Gastrocnemius medialis (tissue), 4 donors: ENCODE data around the gene STX7. TPM values are rescaled to one million over a fixed set of nuclear protein-coding genes. Genes with fewer than 3 reads are reported as not detected.

ENCODE experiments used
- ATAC-seq, 2 donors: fragments of 150-250 bp; one replicate each; pipeline ENCODE4 v1.9.1; 2016
- DNase-seq, 2 donors: peaks; one replicate each; pipeline ENCODE4 v3.0.0-alpha.2; 2019
- H3K27ac ChIP-seq, 4 donors: fragments of 200-600 bp; sonication (generic); 1 replicate in 1 of 4; 2 replicates in 3 of 4; pipeline ENCODE4 v1.5.1; 2016 to 2018; ENCODE audit warnings: mild to moderate bottlenecking in 2 of 4, moderate library complexity in 1 of 4
- H3K27me3 ChIP-seq, 3 donors: fragments of 200-600 bp; sonication (generic) in 2 of 3; 1 replicate in 1 of 3; 2 replicates in 2 of 3; pipeline versions ENCODE4 v1.5.1 to v1.6.0; 2016 to 2019; ENCODE audit warnings: mild to moderate bottlenecking in 1 of 3, moderate library complexity in 1 of 3
- H3K36me3 ChIP-seq, 2 donors: fragments of 200-600 bp; sonication (generic) in 1 of 2; one replicate each; pipeline ENCODE4 v1.5.1; 2017 to 2018
- H3K4me1 ChIP-seq, 2 donors: fragments of 200-600 bp; sonication (generic) in 1 of 2; one replicate each; pipeline ENCODE4 v1.5.1; 2016 to 2017; ENCODE audit warnings: mild to moderate bottlenecking in 2 of 2
- H3K4me3 ChIP-seq, 4 donors: fragments of 200-600 bp; sonication (generic) in 3 of 4; 1 replicate in 1 of 4; 2 replicates in 3 of 4; pipeline ENCODE4 v1.5.1; 2016 to 2019; ENCODE audit warnings: mild to moderate bottlenecking in 2 of 4
- H3K9me3 ChIP-seq, 3 donors: fragments of 200-600 bp; sonication (generic) in 2 of 3; 1 replicate in 1 of 3; 2 replicates in 2 of 3; pipeline ENCODE4 v1.5.1; 2016 to 2019
- CTCF ChIP-seq, 5 experiments: fragments of 450-650 bp in 3 of 5; fragments of 200-600 bp in 2 of 5; sonication (generic) in 2 of 5; IDR thresholded peaks in 4 of 5; conservative IDR thresholded peaks in 1 of 5; 1 replicate in 4 of 5; 2 replicates in 1 of 5; pipeline ENCODE4 v1.5.1; 2016 to 2019; ENCODE audit warnings: antibody characterized with exemption in 5 of 5, mild to moderate bottlenecking in 3 of 5, moderate library complexity in 3 of 5
- POLR2A ChIP-seq, 2 donors: fragments of 450-650 bp; IDR thresholded peaks; one replicate each; pipeline ENCODE4 v1.6.1; 2017; ENCODE audit warnings: antibody characterized with exemption in 2 of 2, mild to moderate bottlenecking in 2 of 2, moderate library complexity in 2 of 2
- in situ Hi-C, 4 donors: fragments of 200-750 bp; cut with MboI; loops; one replicate each; pipeline versions ENCODE4 v1.15.0 to v1.8.0; 2017; ENCODE audit warnings: low sequenced_read_pairs in 4 of 4
- intact Hi-C: fragments of 100-400 bp; cut with DNase I; formaldehyde crosslinking; loops from one replicate; pipeline ENCODE4 v1.15.1; 2023; ENCODE audit warnings: low total_unique reads
- total RNA-seq, 4 donors: library from RNA; depleted of rRNA; stranded (reverse); fragments of >200 nt; gene quantifications; one replicate each; pipeline versions ENCODE4 v1.1.0 to v1.2.3, GENCODE V29; 2016

The STX7 gene
- total RNA-seq, 4 donors from 2014 or later: 18.2 to 64.3 (median 20.6) TPM

GRCh38 chr6:132414761-132415160, 98.2 kb downstream of the STX7 start:
- no peak for TF ChIP-seq POLR2A (IDR thresholded peaks at IDR 0.05)
- no peak for TF ChIP-seq CTCF (IDR thresholded peaks at IDR 0.05 in 4 of 5, conservative IDR thresholded peaks at IDR 0.05 in 1 of 5)
- Histone ChIP-seq H3K27me3 (peaks cover 0 to 2% (median 0%) of the 10 kb centered on the region in 3 donors), H3K9me3 (no peaks in the 10 kb centered on the region), H3K4me1 (no peaks in the 10 kb centered on the region), H3K4me3 (no peak overlapping the region), H3K36me3 (no peaks in the 10 kb centered on the region), H3K27ac (no peak overlapping the region)
- DNase-seq: no peak
- in situ Hi-C loops: no loop called here
- no peak for ATAC-seq
- intact Hi-C loops: loop anchor here (5.0 kb wide), 1 partner anchor 117 kb away; no protein-coding TSS in a partner anchor

GRCh38 chr6:132414322-132414721, 98.6 kb downstream of the STX7 start:
- Histone ChIP-seq H3K9me3 (no peaks in the 10 kb centered on the region), H3K36me3 (no peaks in the 10 kb centered on the region), H3K4me3 (no peak overlapping the region), H3K4me1 (no peaks in the 10 kb centered on the region), H3K27me3 (peaks cover 0 to 2% (median 0%) of the 10 kb centered on the region in 3 donors), H3K27ac (no peak overlapping the region)
- DNase-seq (no peak), ATAC-seq (no peak)
- in situ Hi-C loops: no loop called here
- TF ChIP-seq POLR2A (IDR thresholded peaks at IDR 0.05) (no peak), CTCF (IDR thresholded peaks at IDR 0.05 in 4 of 5, conservative IDR thresholded peaks at IDR 0.05 in 1 of 5) (no peak)
- intact Hi-C loops: loop anchor here (5.0 kb wide), 1 partner anchor 117 kb away; no protein-coding TSS in a partner anchor

GRCh38 chr6:132413499-132413802, 99.5 kb downstream of the STX7 start:
- Histone ChIP-seq H3K9me3 (no peaks in the 10 kb centered on the region), H3K36me3 (no peaks in the 10 kb centered on the region), H3K4me3 (no peak overlapping the region), H3K27ac (no peak overlapping the region), H3K27me3 (peaks cover 0 to 2% (median 0%) of the 10 kb centered on the region in 3 donors), H3K4me1 (no peaks in the 10 kb centered on the region)
- TF ChIP-seq POLR2A (IDR thresholded peaks at IDR 0.05) (no peak), CTCF (IDR thresholded peaks at IDR 0.05 in 4 of 5, conservative IDR thresholded peaks at IDR 0.05 in 1 of 5) (no peak)
- DNase-seq (no peak), ATAC-seq (no peak)
- intact Hi-C loops: loop anchor here (5.0 kb wide), 1 partner anchor 116 kb away; no protein-coding TSS in a partner anchor
- in situ Hi-C loops: no loop called here

GRCh38 chr6:132412656-132413498, 100.0 kb downstream of the STX7 start:
- no peak for TF ChIP-seq POLR2A (IDR thresholded peaks at IDR 0.05)
- no peak for TF ChIP-seq CTCF (IDR thresholded peaks at IDR 0.05 in 4 of 5, conservative IDR thresholded peaks at IDR 0.05 in 1 of 5)
- Histone ChIP-seq H3K4me1 (no peaks in the 10 kb centered on the region), H3K36me3 (no peaks in the 10 kb centered on the region), H3K27me3 (peaks cover 0 to 2% (median 0%) of the 10 kb centered on the region in 3 donors), H3K9me3 (no peaks in the 10 kb centered on the region), H3K27ac (no peak overlapping the region), H3K4me3 (no peak overlapping the region)
- DNase-seq (no peak), ATAC-seq (no peak)
- intact Hi-C loops (loop anchor here (5.0 kb wide), 1 partner anchor 116 kb away; no protein-coding TSS in a partner anchor), in situ Hi-C loops (no loop called here)
